WERI-Rb-1 (cell line): ENCODE data around the gene HIGD1C.

Experiments used
- DNase-seq: peaks from one replicate; pipeline ENCODE4 v3.0.0-alpha.2; 2020
- H3K27ac ChIP-seq: fragments of 250-450 bp; sonication (Bioruptor Pico); 2 replicates; pipeline ENCODE4 v1.5.1; 2020; ENCODE audit warnings: mild to moderate bottlenecking, moderate library complexity
- H3K27me3 ChIP-seq: fragments of 250-450 bp; sonication (Bioruptor Pico); 2 replicates; pipeline ENCODE4 v1.5.1; 2021; ENCODE audit warnings: mild to moderate bottlenecking, low read depth, moderate library complexity; ENCODE audit not compliant: insufficient read depth, severe bottlenecking
- H3K36me3 ChIP-seq: fragments of 250-450 bp; sonication (Bioruptor Pico); 2 replicates; pipeline ENCODE4 v1.5.1; 2020; ENCODE audit warnings: mild to moderate bottlenecking, moderate library complexity
- H3K4me3 ChIP-seq: 2 replicates; pipeline ENCODE4 v1.5.1; 2011; ENCODE audit warnings: low read depth, mild to moderate bottlenecking, control low read depth, low read length
- H3K9me3 ChIP-seq: fragments of 250-450 bp; sonication (Bioruptor Pico); 2 replicates; pipeline ENCODE4 v1.5.1; 2021; ENCODE audit warnings: mild to moderate bottlenecking, moderate library complexity; ENCODE audit not compliant: severe bottlenecking
- TF ChIP-seq, protein P1 (sequence below): IDR thresholded peaks from 2 replicates; pipeline ENCODE4 v1.5.1; 2011; ENCODE audit warnings: low read depth, mild to moderate bottlenecking, control low read depth, inconsistent platforms, low read length

The HIGD1C gene

GRCh38 chr12:50936821-50937530 is 15.4 kb upstream of the HIGD1C start:
- no peaks in the 10 kb centered on the region; the same call in 1 of the 2 replicates for H3K36me3 ChIP-seq
- H3K27ac ChIP-seq = no peak overlapping the region
- TF ChIP-seq, protein P1, sequence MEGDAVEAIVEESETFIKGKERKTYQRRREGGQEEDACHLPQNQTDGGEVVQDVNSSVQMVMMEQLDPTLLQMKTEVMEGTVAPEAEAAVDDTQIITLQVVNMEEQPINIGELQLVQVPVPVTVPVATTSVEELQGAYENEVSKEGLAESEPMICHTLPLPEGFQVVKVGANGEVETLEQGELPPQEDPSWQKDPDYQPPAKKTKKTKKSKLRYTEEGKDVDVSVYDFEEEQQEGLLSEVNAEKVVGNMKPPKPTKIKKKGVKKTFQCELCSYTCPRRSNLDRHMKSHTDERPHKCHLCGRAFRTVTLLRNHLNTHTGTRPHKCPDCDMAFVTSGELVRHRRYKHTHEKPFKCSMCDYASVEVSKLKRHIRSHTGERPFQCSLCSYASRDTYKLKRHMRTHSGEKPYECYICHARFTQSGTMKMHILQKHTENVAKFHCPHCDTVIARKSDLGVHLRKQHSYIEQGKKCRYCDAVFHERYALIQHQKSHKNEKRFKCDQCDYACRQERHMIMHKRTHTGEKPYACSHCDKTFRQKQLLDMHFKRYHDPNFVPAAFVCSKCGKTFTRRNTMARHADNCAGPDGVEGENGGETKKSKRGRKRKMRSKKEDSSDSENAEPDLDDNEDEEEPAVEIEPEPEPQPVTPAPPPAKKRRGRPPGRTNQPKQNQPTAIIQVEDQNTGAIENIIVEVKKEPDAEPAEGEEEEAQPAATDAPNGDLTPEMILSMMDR = no peak
- H3K4me3 ChIP-seq = no peak overlapping the region
- peaks cover 11% of the 10 kb centered on the region for H3K9me3 ChIP-seq
- H3K27me3 ChIP-seq = no peaks in the 10 kb centered on the region
- DNase-seq = no peak

DNA sequence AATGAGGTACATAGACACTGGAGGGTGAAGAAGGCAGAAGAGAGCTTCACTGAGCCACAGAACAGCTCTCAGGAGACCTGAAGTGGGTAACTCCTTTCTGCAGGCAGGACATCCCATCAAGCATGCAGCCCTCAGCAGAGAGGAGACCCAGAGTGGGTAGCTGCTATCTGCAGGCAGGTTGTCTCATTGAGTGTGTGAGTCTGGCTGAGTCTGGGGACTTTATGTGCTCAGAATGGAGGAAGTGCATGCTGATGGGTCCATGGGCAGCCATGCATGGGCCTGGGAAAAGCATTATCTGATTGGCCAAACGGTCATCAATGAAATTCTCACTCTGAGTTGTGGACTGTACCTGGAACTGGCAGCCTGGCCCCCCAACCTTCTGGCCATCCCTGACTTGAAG is 14.7 kb upstream of the HIGD1C start:
- Histone ChIP-seq H3K9me3 (peaks cover 11% of the 10 kb centered on the region), H3K27ac (no peak overlapping the region), H3K36me3 (no peaks in the 10 kb centered on the region; the same call in 1 of the 2 replicates), H3K4me3 (no peak overlapping the region), H3K27me3 (no peaks in the 10 kb centered on the region)
- TF ChIP-seq, protein P1 = no peak
- no peak for DNase-seq

GRCh38 chr12:50947933-50948626 is 4.3 kb upstream of the HIGD1C start:
- no peak for DNase-seq
- no peaks in the 10 kb centered on the region for H3K36me3 ChIP-seq
- TF ChIP-seq, protein P1 = no peak
- no peak overlapping the region for H3K27ac ChIP-seq
- H3K4me3 ChIP-seq = no peak overlapping the region
- H3K27me3 ChIP-seq = no peaks in the 10 kb centered on the region
- no peaks in the 10 kb centered on the region for H3K9me3 ChIP-seq

- Histone ChIP-seq H3K9me3 (no peaks in the 10 kb centered on the region), H3K27me3 (no peaks in the 10 kb centered on the region), H3K36me3 (no peaks in the 10 kb centered on the region), H3K27ac (no peak overlapping the region), H3K4me3 (no peak overlapping the region)
- TF ChIP-seq, protein P1 = no peak
- no peak for DNase-seq
These were observed 3.5 kb upstream of the HIGD1C start for GRCh38 chr12:50948798-50949197.

DNA sequence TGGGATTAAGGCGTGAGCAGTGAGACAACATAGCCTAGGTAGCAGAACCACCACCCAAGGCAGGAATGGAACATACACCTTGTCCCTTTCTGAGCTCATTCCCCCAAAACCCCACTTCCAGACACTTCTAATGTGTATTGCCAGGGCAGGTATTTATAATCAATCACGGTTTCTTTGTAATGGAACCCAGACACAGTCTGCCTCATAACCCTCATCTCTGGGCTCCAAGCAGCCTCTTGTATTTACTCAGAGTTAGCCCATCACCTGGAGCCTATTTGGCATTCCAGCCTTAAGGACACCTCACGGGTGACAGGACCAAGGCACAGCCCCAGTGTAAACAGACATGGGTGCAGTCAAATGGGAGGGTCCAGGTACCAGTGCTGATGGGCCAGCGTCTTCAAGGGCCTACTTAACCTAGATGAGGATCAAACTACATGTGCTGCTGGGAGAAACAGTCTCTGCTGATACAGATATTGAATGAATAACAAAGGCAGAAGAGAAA is 2.5 kb upstream of the HIGD1C start:
- Histone ChIP-seq H3K9me3 (no peaks in the 10 kb centered on the region), H3K27me3 (no peaks in the 10 kb centered on the region), H3K4me3 (no peak overlapping the region), H3K27ac (no peak overlapping the region), H3K36me3 (no peaks in the 10 kb centered on the region)
- no peak for DNase-seq
- TF ChIP-seq, protein P1 = no peak
